Adipocyte (in vitro differentiated cells): Measurements from ENCODE around the gene ZNF212.

Experiments used
- DNase-seq: peaks from one replicate; pipeline ENCODE4 v3.0.0-alpha.2; 2015; ENCODE audit warnings: low read depth
- H3K27me3 ChIP-seq: replicated peaks from 2 replicates; pipeline ENCODE4 v1.7.0; 2013; ENCODE audit warnings: mild to moderate bottlenecking, low read length, moderate library complexity; ENCODE audit not compliant: control insufficient read depth, insufficient read depth
- H3K36me3 ChIP-seq: 2 replicates; pipeline ENCODE4 v1.7.0; 2013; ENCODE audit warnings: low read length, mild to moderate bottlenecking, moderate library complexity; ENCODE audit not compliant: control insufficient read depth, insufficient read depth, severe bottlenecking
- H3K4me1 ChIP-seq: 2 replicates; pipeline ENCODE4 v1.7.0; 2013; ENCODE audit warnings: mild to moderate bottlenecking, low read length, moderate library complexity; ENCODE audit not compliant: control insufficient read depth, insufficient read depth
- H3K4me3 ChIP-seq: 2 replicates; pipeline ENCODE4 v1.7.0; 2013; ENCODE audit warnings: mild to moderate bottlenecking, low read length, moderate library complexity
- H3K9ac ChIP-seq: 2 replicates; pipeline ENCODE4 v1.7.0; 2013; ENCODE audit warnings: mild to moderate bottlenecking, low read length, moderate library complexity
- H3K9me3 ChIP-seq: 2 replicates; pipeline ENCODE4 v1.7.0; 2013; ENCODE audit warnings: mild to moderate bottlenecking, low read length, moderate library complexity; ENCODE audit not compliant: control insufficient read depth

The ZNF212 gene

GRCh38 chr7:149302222-149302621, 62.8 kb downstream of the ZNF212 start:
- Histone ChIP-seq H3K27me3 (no peaks in the 10 kb centered on the region), H3K4me3 (no peak overlapping the region), H3K9me3 (no peaks in the 10 kb centered on the region), H3K9ac (no peak overlapping the region), H3K4me1 (no peaks in the 10 kb centered on the region), H3K36me3 (no peaks in the 10 kb centered on the region)
- DNase-seq = no peak

GRCh38 chr7:149302865-149303264, 63.4 kb downstream of the ZNF212 start:
- H3K9me3 ChIP-seq = no peaks in the 10 kb centered on the region
- H3K27me3 ChIP-seq = no peaks in the 10 kb centered on the region
- no peaks in the 10 kb centered on the region for H3K4me1 ChIP-seq
- H3K9ac ChIP-seq = no peak overlapping the region
- H3K4me3 ChIP-seq = no peak overlapping the region
- no peaks in the 10 kb centered on the region for H3K36me3 ChIP-seq
- no peak for DNase-seq

- no peak overlapping the region for H3K9ac ChIP-seq
- H3K36me3 ChIP-seq = no peaks in the 10 kb centered on the region
- H3K27me3 ChIP-seq = no peaks in the 10 kb centered on the region
- H3K9me3 ChIP-seq = no peaks in the 10 kb centered on the region
- no peaks in the 10 kb centered on the region for H3K4me1 ChIP-seq
- H3K4me3 ChIP-seq = no peak overlapping the region
- DNase-seq = no peak
Observed at GRCh38 chr7:149304006-149304405, 64.6 kb downstream of the ZNF212 start.
